Measurements from ENCODE around the gene KRT78. TPM values are rescaled to one million over a fixed set of nuclear protein-coding genes. Genes with fewer than 3 reads are reported as not detected.

KRT78 gene
- total RNA-seq, 1 donor from 2014 or later, result not detected

DNA sequence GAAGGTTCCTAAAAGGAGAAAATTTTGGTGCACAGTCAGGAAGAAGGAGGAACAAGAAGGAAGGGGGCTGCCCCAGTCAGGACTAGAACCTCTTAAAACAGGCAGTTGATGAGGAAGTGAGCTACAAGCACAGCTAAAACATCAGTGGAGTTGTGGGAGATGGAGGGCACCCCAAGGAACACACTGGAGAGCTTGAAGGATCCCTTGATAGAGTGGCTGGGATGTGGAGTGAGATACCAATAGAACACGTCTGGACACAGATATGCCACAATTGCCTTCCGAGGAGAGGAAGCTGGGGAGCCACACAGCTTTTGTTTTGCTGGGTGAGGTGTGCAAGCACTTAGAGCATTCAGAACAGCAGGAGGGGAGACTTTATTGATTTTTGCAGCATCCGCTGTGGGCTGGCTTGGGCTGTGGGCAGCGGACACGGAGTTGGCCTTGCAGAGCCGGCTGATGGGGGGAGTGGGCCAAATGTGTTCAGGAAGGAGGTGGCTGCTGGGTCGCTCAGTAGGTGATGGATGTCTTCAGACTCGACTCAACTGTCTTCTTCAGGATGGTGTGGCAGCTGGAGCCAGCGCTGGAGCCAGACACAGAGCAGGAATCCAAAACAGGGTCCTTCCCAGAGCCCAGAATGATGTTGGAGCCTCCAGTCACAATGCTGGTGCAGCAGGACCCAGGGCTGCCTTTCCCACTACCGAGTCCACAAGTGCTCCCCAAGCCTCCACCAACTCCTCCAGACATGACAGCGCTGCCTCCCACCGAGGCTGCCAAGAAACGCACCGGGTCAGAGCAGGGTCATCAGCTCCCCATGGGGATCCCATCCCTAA lies 10.0 kb downstream of the KRT78 start:
- H3K36me3 Mint-ChIP-seq (ENCODE audit: low read depth), result no peaks in the 10 kb centered on the region
- no peak overlapping the region for H3K27ac Mint-ChIP-seq
- TF ChIP-seq, protein P1, sequence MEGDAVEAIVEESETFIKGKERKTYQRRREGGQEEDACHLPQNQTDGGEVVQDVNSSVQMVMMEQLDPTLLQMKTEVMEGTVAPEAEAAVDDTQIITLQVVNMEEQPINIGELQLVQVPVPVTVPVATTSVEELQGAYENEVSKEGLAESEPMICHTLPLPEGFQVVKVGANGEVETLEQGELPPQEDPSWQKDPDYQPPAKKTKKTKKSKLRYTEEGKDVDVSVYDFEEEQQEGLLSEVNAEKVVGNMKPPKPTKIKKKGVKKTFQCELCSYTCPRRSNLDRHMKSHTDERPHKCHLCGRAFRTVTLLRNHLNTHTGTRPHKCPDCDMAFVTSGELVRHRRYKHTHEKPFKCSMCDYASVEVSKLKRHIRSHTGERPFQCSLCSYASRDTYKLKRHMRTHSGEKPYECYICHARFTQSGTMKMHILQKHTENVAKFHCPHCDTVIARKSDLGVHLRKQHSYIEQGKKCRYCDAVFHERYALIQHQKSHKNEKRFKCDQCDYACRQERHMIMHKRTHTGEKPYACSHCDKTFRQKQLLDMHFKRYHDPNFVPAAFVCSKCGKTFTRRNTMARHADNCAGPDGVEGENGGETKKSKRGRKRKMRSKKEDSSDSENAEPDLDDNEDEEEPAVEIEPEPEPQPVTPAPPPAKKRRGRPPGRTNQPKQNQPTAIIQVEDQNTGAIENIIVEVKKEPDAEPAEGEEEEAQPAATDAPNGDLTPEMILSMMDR (IDR thresholded peaks at IDR 0.05), result no peak
- no peak overlapping the region for H3K4me3 Mint-ChIP-seq
- intact Hi-C loops (cut with micrococcal nuclease), result no loop called here
- ChIA-PET POLR2A (no interaction called here), CTCF (no interaction called here)
- DNase-seq (no peak), ATAC-seq (ENCODE audit: low read depth) (no peak)
- H3K4me1 Mint-ChIP-seq, result no peaks in the 10 kb centered on the region
- no peaks in the 10 kb centered on the region for H3K9me3 Mint-ChIP-seq
- peaks cover 29% of the 10 kb centered on the region for H3K27me3 Mint-ChIP-seq

DNA sequence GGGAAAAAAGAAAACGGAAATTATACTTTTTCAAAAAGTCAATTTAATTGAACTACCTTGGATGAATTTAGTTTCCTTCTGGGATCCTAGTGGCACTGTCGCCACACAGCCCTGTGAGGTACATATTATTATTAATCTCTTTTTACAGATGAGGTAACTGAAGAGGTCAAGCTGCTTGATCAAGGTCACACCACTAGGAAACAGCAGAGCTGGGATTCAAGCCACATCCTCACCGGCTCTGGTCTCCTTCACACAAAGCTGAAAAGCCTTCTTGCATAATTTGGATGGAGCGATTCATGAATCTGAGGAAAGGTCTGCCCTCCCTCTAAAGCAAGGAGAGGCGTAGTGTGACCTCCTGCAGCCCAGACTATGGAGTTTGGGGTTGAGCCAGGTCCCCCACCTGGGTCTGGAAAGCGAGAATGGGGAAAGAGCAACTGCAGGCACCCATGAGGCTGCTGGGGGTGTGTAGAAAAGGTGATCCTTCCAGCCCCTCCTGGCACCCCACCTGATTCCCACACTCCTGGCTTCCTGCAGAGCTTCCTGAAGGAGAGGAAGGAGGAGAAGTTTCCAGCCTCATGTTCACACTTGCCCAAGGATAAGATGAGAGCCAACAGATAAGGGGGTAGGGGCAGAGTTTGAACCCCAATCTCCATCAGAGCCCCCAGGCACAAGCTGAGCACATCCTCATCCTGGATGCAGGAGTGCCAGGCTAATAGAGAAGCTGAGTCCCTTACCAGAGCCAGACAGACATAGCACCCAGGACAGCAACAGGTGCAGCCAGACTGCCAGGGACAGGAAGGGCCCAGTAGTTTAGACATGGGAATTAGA lies 10.8 kb downstream of the KRT78 start:
- no peaks in the 10 kb centered on the region for H3K36me3 Mint-ChIP-seq (ENCODE audit: low read depth)
- ATAC-seq (ENCODE audit: low read depth) (no peak), DNase-seq (no peak)
- POLR2A ChIA-PET, result no interaction called here
- no peak overlapping the region for H3K27ac Mint-ChIP-seq
- no peaks in the 10 kb centered on the region for H3K4me1 Mint-ChIP-seq
- TF ChIP-seq, protein P1 (IDR thresholded peaks at IDR 0.05), result no peak
- CTCF ChIA-PET, result no interaction called here
- H3K4me3 Mint-ChIP-seq, result no peak overlapping the region
- H3K27me3 Mint-ChIP-seq, result peaks cover 29% of the 10 kb centered on the region
- no peaks in the 10 kb centered on the region for H3K9me3 Mint-ChIP-seq
- intact Hi-C loops (cut with micrococcal nuclease), result no loop called here

DNA sequence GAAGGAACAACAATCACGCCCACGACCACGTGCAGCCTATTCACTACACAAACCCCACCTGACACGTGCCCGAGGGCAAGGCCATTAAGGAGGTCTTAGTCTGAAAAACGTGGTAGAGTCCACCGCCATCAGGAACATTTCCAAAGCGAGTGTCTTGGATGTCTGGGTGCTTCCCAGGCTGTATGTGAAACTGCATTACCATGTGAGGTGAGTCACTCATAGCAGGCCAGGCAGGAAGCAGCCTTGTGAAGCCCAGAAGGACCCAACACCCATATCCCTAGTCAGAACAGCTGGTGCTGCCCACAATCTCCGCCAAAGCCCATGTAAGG lies 11.4 kb downstream of the KRT78 start:
- Mint-ChIP-seq H3K27ac (no peak overlapping the region), H3K4me3 (no peak overlapping the region), H3K27me3 (peaks cover 29% of the 10 kb centered on the region), H3K9me3 (no peaks in the 10 kb centered on the region), H3K36me3 (ENCODE audit: low read depth) (no peaks in the 10 kb centered on the region), H3K4me1 (no peaks in the 10 kb centered on the region)
- no peak for DNase-seq
- ChIA-PET POLR2A (no interaction called here), CTCF (no interaction called here)
- TF ChIP-seq, protein P1 (IDR thresholded peaks at IDR 0.05), result no peak
- intact Hi-C loops (cut with micrococcal nuclease), result no loop called here
- no peak for ATAC-seq (ENCODE audit: low read depth)

DNA sequence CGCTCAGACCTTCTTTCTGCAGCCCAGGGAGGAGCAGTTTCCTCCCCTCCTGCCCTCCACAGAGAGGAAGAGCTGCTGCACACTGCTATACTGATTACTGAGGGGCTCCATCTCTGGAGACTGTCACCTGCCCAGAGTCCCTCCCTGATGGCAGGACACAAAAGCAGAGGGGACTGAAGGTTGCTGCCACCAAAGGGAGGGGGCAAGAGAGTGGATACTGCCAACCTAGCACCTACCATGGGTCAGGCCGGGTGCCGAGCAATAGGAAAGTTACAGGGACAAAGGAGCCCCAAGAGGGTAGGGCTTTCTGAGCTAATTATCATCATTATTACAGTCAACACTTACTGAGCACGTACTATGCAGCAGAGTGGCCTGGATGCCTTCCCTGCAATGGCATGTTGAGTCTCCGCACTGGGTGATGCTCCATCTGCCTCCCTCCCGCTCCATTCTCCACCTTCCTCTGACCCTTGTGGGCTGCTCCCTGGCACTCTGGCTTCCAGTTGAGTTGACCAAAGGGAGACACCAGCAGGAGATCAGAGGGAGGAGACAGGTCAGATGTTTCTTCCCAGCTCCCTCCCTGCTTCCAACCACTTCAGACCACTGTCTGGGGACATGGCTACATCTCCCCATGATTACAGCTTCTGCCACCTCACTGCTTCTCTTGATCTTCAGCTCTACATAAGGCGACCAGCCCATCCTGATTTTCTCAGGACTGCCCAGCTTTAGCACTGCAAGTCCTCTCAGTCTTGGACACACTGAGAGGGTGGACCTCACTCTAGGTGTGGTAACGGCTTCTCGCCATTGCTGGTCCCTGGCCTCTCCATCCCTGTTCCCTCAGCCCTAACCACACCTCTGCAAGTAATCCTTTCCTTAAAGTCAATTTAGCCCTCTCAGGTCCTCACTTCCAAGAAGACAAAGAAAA lies 12.0 kb downstream of the KRT78 start:
- ChIA-PET CTCF (no interaction called here), POLR2A (no interaction called here)
- H3K27me3 Mint-ChIP-seq, result peaks cover 29% of the 10 kb centered on the region
- no peaks in the 10 kb centered on the region for H3K9me3 Mint-ChIP-seq
- DNase-seq (no peak), ATAC-seq (ENCODE audit: low read depth) (no peak)
- no peaks in the 10 kb centered on the region for H3K4me1 Mint-ChIP-seq
- no peak overlapping the region for H3K4me3 Mint-ChIP-seq
- intact Hi-C loops (cut with micrococcal nuclease), result no loop called here
- H3K27ac Mint-ChIP-seq, result no peak overlapping the region
- no peaks in the 10 kb centered on the region for H3K36me3 Mint-ChIP-seq (ENCODE audit: low read depth)
- TF ChIP-seq, protein P1 (IDR thresholded peaks at IDR 0.05), result no peak

Measured in activated B cell treated with CpG ODN at 0.5 μM for 24 hours (primary cell).